ENCODE data around the gene SLC52A1.
A peak's percentile ranks its signal among the peaks of the same experiment; 100 is the strongest.
"Not testable (repeated sequence)": the region's sequence is repeated elsewhere in the genome, so short reads cannot be mapped to it uniquely, and the experiment has no call there.

SLC52A1 gene

DNA sequence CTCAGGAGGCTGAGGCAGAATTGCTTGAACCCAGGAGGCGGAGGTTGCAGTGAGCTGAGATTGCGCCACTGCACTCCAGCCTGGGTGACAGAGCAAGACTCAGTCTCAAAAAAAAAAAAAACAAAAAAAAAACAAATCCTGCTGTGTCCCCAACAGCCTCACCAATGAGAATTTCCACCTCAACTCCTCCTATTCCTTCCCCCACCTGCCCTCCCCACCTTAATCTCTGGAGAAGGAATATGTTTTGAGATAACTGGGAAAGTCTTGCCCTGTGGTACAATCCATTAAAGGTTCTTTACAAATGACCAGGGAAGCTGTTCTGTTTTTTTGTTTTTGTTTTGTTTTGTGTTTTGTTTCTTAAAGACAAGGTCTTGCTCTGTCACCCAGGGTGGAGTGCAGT, 5.1 kb downstream of the SLC52A1 start:
- DNase-seq, result not testable (repeated sequence)

- DNase-seq, result no peak
Measured at GRCh38 chr17:5027916-5028315, 7.3 kb downstream of the SLC52A1 start.

DNA sequence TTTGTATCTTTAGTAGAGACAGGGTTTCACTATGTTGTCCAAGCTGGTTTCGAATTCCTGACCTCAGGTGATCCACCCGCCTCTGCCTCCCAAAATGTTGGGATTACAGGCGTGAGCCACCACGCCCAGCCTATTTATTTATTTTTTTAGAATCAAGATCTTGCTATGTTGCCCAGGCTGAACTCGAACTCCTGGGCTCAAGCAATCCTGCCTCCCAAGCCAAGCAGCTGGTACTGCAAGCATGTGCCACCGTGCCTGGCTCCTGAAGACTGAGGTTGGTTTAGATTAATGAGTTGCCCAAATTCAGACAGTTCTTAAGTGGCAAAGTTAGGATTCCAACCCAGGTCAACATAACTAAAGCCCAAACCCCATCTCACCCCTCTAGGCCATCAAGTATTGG, 7.9 kb downstream of the SLC52A1 start:
- DNase-seq, result no peak

GRCh38 chr17:5024604-5025003, 10.6 kb downstream of the SLC52A1 start:
- no peak for DNase-seq

DNA sequence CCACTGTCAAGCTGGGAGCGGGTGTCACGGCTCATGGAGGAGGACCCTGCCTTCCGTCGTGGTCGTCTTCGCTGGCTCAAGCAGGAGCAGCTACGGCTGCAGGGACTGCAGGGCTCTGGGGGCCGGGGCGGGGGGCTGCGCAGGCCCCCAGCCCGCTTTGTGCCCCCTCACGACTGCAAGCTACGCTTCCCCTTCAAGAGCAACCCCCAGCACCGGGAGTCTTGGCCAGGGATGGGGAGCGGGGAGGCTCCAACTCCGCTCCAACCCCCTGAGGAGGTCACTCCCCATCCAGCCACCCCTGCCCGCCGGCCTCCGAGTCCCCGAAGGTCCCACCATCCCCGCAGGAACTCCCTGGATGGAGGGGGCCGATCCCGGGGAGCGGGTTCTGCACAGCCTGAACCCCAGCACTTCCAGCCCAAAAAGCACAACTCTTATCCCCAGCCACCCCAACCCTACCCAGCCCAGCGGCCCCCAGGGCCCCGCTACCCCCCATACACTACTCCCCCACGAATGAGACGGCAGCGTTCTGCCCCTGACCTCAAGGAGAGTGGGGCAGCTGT, 11.6 kb downstream of the SLC52A1 start:
- no peak for DNase-seq

GRCh38 chr17:5022171-5022711, 13.0 kb downstream of the SLC52A1 start:
- DNase-seq, result no peak

DNA sequence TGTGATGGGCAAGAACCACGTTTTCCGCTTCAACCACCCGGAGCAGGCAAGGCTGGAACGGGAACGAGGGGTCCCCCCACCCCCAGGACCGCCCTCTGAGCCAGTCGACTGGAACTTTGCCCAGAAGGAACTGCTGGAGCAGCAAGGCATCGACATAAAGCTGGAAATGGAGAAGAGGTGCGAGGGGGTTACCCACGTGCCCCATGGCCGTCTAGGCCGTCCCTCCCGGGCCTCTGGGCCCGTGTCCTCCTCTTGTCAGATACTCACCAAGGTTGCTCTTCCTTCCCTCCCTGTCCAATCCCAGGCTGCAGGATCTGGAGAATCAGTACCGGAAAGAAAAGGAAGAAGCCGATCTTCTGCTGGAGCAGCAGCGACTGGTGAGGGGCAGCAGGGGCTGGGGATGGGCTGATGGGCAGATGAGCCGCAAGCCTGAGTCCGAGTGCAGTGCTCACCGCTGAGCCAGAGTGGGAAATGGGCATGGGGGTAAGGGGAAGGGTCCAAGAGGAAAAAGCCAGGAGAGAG, 14.7 kb downstream of the SLC52A1 start:
- DNase-seq, result no peak

GRCh38 chr17:5019475-5019956, 15.7 kb downstream of the SLC52A1 start:
- peak; percentile 3 for DNase-seq

GRCh38 chr17:5014357-5014756, 20.9 kb downstream of the SLC52A1 start:
- DNase-seq, result no peak

DNA sequence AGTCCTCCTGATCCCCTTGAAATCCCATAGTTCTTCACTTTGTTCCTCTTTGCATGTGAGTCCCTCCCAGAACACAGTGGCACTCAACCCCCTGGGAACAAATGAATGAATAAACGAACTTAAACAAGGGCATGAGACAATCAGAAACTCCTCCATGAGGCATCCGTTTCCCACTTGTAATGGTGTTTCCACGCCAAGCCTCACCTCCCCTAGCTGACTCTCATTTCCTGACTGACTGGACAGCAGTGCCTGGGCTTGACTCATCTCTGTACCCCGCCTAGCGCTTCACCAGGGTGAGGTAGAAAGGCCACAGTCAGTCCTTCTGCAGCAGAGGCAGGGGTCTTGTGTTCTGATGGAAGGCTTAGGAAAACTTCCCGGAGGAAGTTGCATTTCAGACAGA, 23.3 kb downstream of the SLC52A1 start:
- DNase-seq, result no peak

DNA sequence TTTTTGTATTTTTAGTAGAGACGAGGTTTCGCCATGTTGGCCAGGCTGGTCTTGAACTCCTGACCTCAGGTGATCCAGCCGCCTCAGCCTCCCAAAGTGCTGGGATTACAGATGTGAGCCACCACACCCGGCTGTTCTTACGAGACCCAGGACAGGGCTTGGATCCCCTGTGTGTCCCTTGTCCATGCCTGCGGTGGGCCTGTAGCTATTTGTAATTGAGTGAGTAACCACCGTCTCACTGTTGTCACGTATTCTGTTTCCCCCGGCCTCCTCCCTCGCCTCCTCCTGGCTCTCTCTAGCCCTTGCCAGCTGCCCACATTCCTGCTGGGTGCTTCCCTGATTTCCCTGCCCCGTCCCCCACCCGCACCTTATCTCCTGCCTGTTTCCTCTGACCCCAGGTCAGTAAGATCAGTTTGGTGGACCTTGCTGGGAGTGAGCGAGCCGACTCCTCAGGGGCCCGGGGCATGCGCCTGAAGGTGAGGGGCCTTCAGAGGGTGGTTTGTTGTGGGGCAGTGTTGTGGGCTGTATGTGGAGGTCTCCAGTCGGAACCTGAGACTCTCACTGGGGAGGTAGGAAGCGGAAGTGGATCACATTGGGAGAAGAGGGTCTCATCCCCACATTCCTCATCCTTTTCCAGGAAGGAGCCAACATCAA, 31.9 kb downstream of the SLC52A1 start:
- no peak for DNase-seq

DNA sequence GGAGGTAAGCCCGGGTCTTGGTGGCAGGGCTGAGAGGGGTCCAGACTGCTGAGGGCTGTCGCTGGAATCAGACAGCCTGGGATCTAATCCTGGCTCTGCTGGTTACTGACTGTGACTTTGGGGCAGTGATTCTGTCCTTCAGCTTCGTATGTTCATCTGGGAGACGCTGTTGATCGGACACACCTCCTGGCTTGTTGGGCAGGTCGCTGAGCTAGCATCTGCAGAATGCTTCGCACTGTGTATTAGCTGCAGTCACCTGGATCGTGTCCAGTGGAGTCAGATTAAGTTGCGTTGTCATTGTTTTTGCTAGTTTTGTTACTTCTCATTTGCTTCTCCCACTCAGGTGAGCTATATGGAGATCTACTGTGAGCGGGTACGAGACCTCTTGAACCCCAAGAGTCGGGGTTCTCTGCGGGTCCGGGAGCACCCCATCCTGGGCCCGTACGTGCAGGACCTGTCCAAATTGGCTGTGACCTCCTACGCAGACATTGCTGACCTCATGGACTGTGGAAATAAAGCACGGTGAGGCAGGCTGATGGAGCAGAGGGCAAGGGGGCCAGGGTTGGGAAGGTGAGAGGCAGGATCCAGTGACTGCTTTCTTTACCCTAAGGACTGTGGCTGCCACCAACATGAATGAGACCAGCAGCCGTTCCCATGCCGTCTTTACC, 33.0 kb downstream of the SLC52A1 start:
- DNase-seq, result no peak

GRCh38 chr17:5000237-5000639, 35.0 kb downstream of the SLC52A1 start:
- no peak for DNase-seq

DNA sequence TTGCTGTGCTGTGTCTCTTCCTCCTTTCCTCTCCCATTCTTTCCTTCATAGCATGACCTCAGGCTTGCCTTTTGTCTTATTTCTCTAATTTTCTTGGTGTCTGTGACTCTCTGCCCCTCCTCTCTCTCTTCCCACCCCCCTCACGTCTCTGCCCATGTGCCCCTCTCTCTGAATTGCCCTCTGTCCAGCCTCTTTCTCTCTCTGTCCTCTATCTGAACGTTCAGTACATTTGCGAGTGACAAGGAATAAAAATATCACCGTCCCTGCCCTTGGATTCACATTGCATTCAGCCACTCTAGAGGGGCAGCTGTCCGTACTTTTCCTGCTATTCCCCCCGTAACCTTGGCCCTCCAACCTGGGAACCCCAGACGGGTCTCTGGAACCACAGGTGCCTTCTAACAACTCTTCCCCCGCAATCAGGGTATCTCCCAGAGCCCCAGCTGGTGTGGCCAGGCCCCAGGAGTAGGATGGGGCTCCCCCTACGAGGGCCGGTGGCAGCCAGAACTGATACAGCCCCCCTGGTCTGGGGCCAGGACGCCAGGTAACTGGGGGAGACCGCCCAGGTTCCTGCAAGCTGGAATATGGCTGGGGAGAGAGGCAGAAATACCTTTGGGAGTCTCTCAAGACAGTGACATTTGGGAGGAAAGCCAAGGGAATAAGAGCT, 35.7 kb downstream of the SLC52A1 start:
- no peak for DNase-seq

GRCh38 chr17:4998732-4999429, 36.3 kb downstream of the SLC52A1 start:
- DNase-seq, result no peak

- DNase-seq, result no peak
Measured at GRCh38 chr17:4998027-4998731, 37.0 kb downstream of the SLC52A1 start.

DNA sequence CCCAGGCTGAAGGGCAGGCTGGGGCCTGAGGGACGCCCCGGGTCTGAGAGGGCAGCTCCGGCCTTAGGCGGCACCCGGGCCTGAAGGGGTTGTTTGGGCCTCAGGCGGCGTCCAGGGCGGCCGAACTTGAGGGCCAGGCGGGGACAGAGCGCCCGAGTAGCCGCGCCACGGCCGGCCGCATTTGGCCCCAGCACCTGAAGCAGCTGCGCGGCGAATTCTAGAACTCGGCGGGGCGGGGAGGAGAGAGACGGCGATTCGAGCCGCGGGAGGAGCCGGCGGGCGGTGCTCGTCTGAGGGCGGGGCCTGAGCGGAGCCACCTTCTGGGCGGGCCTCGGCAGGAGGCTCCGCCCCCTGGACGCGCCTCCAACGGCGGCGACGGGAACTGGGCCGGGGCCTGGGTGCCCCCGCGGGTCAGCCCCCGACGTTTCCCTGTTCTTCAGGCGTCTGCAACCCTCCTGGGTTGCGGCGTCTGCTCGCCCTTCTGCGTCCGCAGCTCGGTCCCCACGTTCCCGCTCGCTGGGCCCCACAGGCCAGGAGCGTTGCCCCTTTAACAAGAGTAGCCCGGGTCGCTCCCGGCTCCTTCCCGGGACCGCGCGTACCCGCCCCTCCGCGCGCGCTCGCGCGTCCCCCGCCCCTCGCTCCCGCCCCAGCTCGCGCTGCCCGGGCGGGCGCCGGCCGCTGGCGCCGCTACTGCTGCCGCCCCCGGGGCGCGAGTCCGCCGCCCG, 37.8 kb downstream of the SLC52A1 start, which contains the start of the genes INCA1 and KIF1C:
Gene INCA1 (minus strand): TSS at position 221 of the 725 bp plus-strand sequence. CDS start 3,085 bp downstream, outside the sequence.
Gene KIF1C (plus strand): TSS at position 649 of the 725 bp plus-strand sequence. CDS start 2,297 bp downstream, outside the sequence.
- DNase-seq, result peak; percentile 89

DNA sequence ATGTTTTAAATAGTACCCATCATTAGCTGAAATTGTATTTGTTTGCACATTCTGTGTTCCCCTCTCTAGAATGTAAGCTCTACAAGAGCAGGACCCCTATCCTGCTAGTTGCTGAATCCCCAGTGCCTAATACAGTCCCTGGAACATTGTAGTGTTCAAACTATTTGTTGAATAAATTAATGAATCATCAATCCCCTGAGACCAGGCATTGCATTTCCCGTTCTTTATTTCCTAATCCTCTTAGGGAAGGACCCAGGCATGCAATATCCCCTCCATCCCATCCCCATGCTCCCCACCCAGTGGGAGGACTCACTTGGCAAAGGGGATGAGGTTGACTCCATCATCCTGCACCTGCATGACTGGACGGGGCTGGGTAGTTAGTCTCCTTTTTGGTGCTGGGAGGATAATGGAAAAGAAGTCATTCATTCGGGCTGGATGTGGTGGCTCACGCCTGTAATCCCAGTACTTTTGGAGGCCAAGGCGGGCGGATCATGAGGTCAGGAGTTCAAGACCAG, 41.1 kb downstream of the SLC52A1 start:
- DNase-seq, result no peak

- peak; percentile 14 for DNase-seq
Measured at GRCh38 chr17:4987767-4988567, 47.3 kb downstream of the SLC52A1 start.
